DMS114 treated with DMSO at 0.1 percent for 48 hours (cell line): ENCODE data around the gene CBS.
"Not testable (repeated sequence)": the region's sequence is repeated elsewhere in the genome, so short reads cannot be mapped to it uniquely, and the experiment has no call there.

Source experiments
- DNase-seq: peaks from one replicate; lab custom pipeline; 2025; ENCODE audit not compliant: unreplicated experiment; lab: John Stamatoyannopoulos, UW

Gene CBS

DNA sequence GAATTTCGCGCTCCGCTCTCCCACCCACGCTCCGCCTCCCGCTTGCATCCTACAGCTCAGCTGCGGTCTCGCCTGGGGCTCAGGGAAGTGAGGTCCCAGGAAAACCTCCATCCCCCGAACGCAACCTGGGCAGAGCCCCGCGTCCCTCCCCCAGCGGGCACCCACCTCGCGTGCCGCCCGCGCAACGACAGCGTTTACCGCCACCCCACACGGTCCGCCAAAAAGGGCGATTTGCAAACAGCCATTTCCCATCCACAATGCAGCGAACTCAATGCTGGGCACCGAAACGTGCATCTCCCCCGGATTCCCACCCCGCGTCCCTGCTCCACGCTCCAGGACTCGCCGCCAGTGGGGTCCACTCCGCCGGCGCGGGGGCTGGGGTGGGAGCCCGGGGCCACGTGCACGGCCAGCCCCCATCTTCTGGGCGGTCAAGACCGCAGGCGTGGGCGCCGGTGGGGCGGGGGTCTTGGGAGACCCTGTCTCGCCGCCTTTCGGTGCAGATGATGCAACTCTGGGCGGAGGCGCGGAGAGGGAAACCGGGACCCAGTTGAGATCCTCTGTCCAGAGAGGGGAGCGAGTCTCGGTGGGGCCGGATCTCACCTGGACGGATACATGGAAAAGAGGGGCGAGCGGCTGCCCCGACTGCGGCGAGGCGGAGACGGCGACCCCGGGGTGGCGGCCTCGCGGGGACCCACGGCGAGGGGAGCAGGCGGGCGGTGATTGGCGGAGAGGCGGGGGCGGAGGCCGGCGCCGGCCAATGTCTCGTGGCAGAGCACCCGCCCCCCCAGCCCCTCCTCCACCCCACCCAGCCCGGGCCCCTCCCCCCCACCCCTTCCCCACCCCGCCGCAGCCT lies at the start of gene CBS:
Gene CBS, minus strand, starts transcription at position 666 of the 853 bp plus-strand sequence. CDS start 3,642 bp downstream, outside the sequence.
- not testable (repeated sequence) for DNase-seq

DNA sequence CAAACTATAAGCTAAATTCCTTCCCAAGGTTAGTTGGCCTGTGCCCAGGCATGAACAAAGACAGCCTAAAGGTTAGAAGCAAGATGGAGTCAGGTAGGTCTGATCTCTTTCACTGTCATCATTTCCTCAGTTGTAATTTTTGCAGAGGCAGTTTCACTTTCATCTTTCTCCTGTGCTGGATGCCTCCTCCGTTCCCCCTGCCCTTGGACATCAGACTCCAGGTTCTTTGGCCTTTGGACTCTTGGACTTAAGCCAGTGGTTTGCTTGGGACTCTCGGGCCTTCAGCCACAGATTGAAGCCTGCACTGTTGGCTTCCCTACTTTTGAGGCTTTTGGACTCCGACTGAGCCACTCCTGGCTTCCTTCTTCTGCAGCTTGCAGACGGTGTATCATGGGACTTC lies 40.3 kb upstream of the CBS start:
- DNase-seq = not testable (repeated sequence)

DNA sequence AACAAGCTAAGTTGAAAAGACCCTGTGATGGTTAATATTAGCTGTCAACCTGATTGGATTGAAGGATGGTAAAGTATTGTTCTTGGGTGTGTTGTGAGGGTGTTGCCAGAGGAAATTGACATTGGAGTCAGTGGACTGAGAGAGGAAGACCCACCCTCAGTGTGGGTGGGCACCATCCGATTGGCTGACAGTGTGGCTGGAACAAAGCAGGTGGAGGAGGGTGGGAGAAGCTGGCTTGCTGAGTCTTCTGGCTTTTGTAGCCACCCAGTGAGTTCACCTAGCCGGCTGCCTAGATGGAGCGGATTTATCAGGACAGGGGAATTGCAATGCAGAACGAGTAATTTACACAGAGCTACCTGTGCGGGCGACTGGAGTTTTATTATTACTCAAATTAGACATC lies 38.8 kb upstream of the CBS start:
- not testable (repeated sequence) for DNase-seq

DNA sequence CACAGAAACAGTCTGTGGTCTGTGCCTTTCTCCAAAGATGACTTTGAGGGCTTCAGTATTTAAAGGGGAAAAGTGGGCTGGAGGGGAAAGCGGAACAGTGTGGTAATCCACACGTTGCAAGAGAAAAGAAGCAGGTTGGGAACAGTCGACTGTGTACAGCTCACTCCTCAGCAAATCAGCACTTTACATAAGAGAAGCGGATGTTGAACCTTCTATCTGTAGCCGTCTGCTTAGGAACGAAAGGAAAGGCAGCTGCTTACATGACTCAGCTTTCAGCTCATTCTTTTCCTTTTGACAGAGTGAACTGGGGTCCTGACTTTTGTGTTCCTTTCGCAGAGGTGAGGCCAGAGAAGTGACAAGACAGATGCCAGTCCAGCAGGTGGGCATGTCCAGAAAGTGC lies 33.4 kb upstream of the CBS start:
- DNase-seq = not testable (repeated sequence)

DNA sequence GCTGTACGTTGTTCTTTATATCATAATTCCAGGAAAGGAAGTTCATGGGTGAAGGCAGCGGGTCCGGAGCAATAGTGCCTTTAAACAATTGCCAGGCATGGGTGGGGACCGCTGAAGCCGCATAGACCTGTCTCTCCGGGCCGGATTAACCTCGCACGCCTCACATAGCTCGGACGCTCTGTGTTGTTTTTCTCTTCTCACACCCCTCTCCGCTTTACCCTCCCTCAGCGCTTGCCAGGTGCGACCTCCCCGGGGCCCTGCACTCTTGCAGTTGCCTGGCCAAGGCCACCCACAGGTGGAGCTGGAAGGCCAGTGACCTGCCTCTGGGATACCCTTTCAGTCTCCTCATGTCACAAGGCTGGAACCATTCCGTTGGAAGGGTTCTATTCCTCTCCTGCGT lies 32.5 kb upstream of the CBS start:
- not testable (repeated sequence) for DNase-seq

DNA sequence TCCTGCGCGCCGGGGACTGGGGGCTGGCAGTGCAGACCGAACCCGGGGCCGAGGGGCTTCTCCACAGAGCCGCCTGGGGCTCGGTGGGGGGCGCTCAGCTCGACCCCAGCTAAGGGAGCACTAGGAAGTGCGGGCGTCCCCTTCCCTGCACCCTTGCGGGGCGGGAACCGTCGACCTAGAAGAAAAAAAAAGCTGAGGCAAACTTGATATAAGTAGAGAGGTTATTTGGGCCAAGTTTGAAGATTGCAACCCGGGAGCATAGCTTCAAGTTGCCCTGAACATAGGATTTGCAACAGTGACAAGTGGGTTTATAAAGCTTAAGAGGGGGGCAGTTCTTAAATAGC lies 32.1 kb upstream of the CBS start:
- not testable (repeated sequence) for DNase-seq

DNA sequence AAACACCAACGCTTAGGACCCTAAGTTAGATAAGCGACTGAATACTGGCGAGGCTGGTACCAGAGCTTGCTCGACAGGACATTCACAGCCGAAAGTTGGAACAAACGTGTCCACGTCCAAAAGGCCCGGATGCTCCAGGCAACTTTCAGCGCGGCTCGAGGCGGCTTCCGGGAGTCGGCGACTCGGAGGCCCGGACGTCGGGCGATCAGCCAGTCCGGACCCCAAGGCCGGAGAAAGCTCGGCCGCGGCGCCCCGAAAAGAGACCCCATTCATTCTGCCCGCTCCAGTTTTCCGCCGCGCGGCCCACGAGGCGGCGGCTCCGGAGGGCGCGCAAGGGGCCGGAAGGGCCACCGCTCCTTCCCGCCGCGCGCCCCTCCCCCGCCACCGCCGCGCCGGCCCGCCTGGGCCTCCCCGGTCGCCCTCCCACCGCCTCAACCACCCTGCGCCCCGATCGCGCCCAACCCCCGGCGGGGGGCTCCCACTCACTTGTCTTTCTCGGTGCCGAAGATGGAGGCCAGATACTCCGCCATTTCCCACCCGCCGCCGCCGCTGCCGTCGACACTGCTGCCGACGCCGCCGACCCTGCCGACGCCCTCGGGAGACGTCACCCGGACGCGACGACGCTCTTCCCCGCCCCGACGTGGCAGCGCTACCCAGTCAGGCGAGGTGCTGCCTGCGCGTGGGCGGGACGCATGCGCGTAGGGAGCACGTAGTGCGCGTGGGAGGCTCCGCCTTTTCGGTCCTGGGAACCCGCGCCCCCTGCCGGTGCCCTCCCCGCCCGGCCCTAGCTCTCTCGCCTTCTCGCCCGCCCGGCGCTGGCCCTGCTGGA lies 31.5 kb upstream of the CBS start, which contains the start of gene U2AF1:
Gene U2AF1, minus strand, starts transcription at position 606 of the 829 bp plus-strand sequence. Its CDS starts 76 bp downstream, at position 530.
- DNase-seq = not testable (repeated sequence)

DNA sequence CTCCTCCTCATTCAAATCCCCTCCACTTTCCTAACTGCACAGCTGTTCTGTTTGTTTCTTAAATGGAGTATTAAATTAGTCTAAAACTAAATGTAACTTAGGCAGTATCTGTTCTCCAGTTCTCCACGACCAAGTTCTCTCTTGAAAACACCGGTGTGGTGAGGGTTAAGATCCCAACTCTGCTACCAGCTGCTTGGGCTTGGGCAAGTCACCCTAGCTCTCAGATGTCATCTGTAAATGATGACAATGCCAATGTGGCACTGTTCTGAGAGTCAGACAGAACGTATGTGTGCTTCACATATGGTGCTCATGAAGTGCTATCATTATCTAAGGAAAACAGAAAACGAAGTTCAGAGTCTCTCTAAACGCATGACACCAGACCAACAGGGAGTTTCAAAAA lies 29.0 kb upstream of the CBS start:
- DNase-seq = not testable (repeated sequence)

DNA sequence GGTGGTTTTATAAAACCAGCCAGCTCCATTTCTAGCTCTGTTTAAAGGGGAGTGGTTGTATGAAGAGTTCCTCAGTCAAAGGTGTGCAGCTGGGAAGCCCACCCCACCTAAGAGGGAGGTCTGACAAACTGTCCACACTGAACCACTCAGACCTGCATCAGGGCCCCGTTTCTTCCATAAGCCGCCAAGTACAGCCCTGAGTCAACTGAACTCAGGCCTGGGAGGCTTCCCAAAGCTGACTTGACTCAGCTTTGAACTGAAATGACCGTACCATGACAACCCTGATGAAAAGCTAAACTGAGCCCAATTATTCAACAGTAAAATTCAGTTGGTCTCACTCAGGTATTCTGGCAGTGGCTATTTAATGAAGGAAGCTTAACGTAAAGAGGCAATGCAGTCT lies 26.6 kb upstream of the CBS start:
- DNase-seq = not testable (repeated sequence)

DNA sequence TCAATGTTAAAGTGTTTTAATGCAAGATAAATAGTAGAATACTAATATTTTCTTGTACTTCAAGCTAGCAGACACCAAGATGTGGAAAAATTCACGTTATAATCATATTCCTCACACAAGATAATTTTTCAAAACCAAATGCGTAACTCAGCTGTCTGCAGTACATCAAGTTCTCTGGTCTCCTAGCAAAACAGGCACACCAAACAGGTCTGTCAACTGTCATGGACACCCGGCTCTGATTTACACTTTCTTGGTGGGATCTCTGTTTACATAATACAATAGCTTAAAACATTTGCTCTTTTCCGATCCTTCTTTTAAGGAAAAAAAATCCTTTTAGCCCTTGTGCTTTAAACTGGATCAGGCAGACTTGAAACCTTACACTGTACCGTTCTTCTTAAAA lies 26.0 kb upstream of the CBS start:
- DNase-seq = not testable (repeated sequence)

DNA sequence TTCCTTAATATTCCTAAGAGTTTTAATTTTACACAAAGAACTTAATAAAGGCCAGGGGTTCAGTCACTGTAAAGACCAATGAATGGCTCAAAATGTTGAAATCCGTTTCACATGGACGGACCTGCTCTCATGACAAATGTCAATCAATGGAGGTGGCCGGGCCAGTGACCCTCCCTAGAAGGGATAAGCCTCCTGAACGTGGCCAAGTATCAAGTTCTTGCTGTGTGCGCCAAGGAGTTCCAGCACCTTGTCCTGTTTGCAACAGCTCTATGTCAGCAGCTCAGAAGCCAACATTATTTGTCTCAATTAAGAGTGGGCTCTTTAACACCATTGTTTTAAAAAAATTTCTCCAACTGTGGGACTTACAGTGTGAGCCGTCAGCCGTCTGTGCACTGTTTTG lies 25.4 kb upstream of the CBS start:
- not testable (repeated sequence) for DNase-seq

DNA sequence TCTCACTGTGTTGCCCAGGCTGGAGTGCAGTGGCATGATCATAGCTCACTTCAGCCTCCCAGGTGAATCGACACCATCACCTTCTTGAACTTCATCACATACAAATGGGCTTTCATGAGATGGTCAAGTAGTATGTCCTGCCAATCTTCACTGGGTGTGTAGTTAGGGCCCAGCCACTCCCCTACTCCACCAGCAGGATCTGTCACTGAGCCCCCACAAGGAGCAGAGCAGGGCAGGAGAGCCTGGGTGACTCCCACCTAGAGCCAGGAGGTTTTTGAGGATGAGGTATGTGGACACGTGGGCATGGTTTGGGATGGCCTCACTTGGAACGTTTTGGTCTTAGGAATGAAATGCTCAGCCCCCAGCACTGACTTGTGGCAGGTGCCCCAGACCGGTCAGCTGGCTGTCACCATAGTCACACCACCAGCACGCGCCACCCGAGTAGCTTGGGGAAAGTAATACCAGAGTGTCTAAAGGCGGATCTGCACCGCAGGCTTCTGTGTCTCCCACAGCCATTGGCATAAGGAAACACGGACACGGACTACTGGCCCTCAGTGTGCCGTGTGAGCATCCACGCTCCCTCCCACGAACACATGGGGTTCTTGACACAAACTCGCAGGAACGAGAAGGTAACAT lies 16.5 kb upstream of the CBS start:
- DNase-seq = not testable (repeated sequence)

DNA sequence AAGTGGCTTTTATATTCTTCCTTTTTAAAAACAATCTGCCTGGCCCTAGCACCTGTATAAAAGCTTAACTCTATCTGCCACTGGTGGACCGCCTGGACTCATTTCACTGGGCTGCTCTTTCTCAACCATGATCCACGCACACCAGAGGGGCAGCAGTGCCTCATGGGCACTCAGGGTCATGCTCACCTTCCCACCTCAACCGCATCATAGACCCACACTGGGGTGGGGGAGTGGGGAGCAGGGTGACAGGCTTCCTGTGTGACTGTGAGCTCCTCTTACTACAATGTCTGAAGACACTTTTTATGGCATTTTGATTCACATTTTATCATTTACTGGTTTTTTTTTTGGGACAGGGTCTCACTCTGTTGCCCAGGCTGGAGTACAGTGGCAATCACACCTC lies 15.3 kb upstream of the CBS start:
- not testable (repeated sequence) for DNase-seq

DNA sequence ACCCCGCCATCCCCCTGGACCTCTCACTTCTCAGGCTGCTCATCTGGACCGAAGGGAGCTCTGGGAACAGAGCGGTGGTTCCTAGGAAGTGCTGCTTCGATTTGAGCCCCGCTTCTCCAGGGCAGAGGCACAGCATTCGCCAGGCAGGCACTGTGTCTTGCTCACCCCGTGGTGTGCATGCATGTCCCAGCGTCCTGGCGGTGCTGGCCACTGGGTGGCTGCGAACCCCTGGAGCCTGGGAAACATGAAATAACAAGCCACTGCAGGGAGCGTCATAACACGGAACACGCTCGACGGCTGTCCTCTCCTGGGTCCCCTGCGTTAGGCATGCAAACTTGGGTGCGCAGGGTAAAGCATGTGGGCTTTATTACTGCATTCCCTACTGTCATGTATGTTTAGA lies 13.8 kb upstream of the CBS start:
- not testable (repeated sequence) for DNase-seq

DNA sequence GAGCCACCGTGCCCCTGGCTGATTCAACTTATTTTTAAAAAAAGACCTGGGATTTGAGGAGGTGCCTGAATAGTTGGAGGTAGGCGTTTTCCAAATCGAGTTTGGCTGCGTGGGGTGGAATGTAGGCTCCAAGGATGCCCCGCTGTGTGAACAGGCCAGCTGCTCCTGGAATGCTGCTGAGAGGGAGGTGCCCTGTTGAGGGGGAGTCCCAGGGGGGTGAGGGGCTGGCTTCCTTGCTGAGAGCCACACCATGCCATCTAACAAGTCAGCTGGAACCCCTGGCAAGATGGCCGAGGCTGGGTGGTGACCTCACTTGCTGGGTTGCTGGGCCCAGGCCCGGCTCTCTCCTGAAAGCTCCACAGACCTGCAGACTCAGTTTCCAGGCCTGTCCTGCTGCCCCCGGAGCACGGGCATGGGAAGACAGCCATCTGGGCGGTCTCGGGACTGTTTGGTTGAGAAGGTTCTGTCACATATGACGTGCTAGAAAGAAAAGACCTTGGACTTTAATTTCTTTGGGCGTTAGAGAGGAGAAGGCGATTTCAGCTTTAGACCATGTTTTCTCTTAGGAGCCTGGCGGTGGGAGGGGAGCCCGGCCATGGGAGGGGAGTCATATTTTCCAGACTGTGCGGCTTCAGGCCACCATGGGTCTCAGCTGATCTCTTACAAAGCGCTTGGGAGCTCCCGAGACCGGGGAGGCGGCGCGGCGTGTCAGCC lies 7.1 kb upstream of the CBS start:
- DNase-seq = not testable (repeated sequence)

DNA sequence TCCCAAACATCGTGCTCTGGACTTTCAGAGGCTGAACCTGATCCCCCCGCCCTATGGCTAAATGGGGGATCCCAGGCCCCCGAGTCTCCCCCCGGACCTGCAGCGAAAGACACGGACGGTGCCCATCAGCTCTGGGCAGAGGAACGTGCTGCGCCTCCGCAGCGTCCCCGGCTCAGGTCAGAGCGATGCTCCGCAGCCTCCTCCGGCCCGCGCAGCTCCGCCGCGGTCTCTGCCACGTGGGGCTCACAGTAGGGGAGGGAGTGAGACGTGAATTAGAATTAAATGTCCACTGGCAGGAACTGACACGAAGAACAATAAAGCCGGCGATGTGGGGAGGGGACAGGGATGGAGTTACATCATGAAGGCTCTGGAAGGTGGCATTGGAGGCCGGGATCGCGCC lies 1.0 kb upstream of the CBS start:
- DNase-seq = not testable (repeated sequence)

DNA sequence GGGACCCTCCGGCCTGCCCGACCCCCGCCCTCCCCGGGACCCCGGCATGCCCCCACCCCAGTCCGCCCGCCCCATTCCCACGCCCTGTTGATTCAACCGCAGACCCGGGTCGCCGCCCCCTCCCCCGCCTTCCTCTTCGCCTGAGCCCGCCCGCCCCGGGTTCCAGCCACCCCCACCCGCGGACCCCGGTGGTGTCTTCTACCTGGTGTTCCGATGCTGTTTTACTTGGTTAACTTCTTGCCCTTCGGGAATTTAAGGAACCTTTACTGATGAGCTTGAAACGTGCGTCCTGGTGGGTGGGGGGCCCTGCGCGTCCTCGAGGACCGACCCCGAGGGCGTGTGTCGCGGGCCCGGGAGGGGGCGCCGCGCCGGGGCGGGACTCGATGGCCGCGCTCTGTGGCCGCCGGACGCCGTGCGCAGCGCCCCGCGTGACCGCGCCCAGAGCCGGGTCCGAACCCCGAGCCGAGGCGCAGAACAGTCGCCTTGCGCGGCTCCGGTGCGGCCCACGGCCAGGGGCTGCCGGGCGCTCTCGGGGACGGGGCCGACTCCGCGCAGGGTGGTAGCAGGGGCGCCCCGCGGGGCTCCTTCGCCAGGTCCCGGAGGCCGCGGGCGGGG lies 495 bp upstream of the CBS start:
- DNase-seq = not testable (repeated sequence)

DNA sequence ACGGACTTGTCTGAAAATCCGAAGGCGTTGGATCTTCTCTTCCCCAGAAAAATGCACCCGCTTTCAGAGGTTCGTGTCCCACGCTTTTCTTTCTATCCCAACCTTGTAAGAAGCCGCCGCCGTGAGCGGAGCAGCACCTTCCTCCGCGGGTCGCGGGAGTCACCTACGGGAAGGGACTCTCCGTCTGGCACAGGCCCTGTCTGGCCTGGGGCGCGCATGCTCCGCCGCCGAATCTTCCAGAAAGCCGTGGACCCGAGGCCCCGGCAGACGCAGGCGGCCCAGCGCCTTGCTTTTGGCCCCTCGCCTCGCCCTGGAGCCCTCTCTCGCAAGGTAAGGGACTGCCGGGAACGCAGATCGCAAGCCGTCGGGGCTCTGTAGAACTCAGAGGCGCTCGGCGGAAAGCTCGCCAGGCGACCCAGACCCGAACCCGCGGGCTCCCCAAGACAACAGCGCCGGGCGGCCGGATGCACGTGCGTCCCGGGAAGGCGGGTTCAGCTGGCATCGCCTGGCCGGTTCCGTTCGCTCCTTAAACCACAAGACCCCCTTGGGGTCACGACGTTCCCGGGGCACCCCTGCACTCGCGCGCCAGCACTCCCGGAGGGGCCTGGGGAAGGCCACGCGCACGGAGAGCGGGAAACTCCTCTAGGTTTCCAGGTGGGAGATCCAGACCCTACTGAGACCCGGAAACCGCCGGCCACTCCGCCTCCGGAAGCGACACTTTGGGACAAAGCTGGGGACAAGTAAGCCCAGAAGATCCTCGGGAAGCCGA lies 1.1 kb downstream of the CBS start:
- not testable (repeated sequence) for DNase-seq

DNA sequence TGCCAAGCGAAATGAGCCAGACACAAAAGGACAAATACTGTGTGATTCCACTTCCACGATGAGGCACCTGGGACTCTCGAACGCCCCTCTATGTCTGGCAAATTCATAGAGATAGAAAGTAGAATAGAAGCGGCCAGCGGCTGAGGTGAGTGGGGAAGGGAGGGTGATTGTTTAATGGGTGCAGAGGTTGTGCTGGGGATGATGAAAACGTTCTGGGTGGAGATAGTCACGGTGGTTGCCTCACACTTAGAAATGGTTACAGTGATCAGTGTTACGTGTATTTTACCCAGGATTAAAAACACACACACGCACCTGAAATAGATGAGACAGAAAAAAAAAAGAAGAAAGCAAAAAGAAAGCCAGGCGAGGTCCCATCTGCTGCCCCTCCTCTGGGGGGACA lies 2.9 kb downstream of the CBS start:
- not testable (repeated sequence) for DNase-seq

DNA sequence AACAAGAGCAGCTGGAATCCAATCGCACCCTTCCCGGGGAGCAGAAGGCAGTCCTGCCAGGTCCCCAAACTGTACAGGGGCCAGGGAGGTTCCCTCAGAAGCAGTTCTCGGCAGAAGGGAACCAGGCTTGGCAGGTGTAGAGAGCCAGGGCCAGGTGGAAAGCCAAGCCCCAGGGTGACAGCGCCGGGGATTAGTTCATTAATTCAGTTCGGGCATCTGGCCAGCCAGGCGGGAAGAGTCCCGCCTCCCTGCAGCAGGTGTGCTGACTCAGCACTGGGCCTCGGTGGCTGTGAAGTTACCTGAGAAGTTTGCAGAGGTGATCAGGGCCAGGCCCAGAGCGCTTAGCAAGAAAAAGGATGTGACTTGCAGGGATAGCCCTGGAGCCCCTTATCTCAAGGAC lies 6.0 kb downstream of the CBS start:
- DNase-seq = not testable (repeated sequence)
